ENCODE measurements around the gene CSNK2B.

Gene CSNK2B

GRCh38 chr6:31651602-31652191, 14.2 kb upstream of the CSNK2B start:
- no peak for TF ChIP-seq CTCF (IDR thresholded peaks at IDR 0.05; ENCODE audit: low read depth, low read length, missing control alignments)

GRCh38 chr6:31652925-31653724, 12.8 kb upstream of the CSNK2B start:
- in situ Hi-C loops (cut with HindIII; ENCODE audit: low pct_ligation_motif_present, low sequenced_read_pairs), result no loop called here
- H3K27me3 ChIP-seq (replicated peaks), result no peaks in the 10 kb centered on the region
- no peak for TF ChIP-seq CTCF (IDR thresholded peaks at IDR 0.05; ENCODE audit: low read depth, low read length, missing control alignments)
- peak overlapping the region; percentile 87 for H3K4me3 ChIP-seq (ENCODE audit: low read depth, low read length)
- DNase-seq, result no peak
- peak overlapping the region; percentile 98 for H3K27ac ChIP-seq
- H3K36me3 ChIP-seq (replicated peaks), result peaks cover 18% of the 10 kb centered on the region

More at GRCh38 chr6:31651602-31652191, 14.2 kb upstream of the CSNK2B start:
- Histone ChIP-seq H3K27me3 (replicated peaks) (no peaks in the 10 kb centered on the region), H3K36me3 (replicated peaks) (peaks cover 28% of the 10 kb centered on the region), H3K4me3 (ENCODE audit: low read depth, low read length) (peak overlapping the region; percentile 87), H3K27ac (peak overlapping the region; percentile 98)
- in situ Hi-C loops (cut with HindIII; ENCODE audit: low pct_ligation_motif_present, low sequenced_read_pairs), result no loop called here
- peak; percentile 79 for DNase-seq

- in situ Hi-C loops (cut with HindIII; ENCODE audit: low pct_ligation_motif_present, low sequenced_read_pairs), result no loop called here
- H3K27me3 ChIP-seq (replicated peaks), result no peaks in the 10 kb centered on the region
- peaks cover 2% of the 10 kb centered on the region for H3K36me3 ChIP-seq (replicated peaks)
- no peak for TF ChIP-seq CTCF (IDR thresholded peaks at IDR 0.05; ENCODE audit: low read depth, low read length, missing control alignments)
- no peak overlapping the region for H3K27ac ChIP-seq
- no peak for DNase-seq
- H3K4me3 ChIP-seq (ENCODE audit: low read depth, low read length), result no peak overlapping the region
Measured at GRCh38 chr6:31654574-31655348, 11.1 kb upstream of the CSNK2B start.

- peaks cover 2% of the 10 kb centered on the region for H3K36me3 ChIP-seq (replicated peaks)
- in situ Hi-C loops (cut with HindIII; ENCODE audit: low pct_ligation_motif_present, low sequenced_read_pairs), result no loop called here
- H3K4me3 ChIP-seq (ENCODE audit: low read depth, low read length), result no peak within 1 kb of the TSS
- DNase-seq, result no peak
- H3K27me3 ChIP-seq (replicated peaks), result no peaks in the 10 kb centered on the region
- TF ChIP-seq CTCF (IDR thresholded peaks at IDR 0.05; ENCODE audit: low read depth, low read length, missing control alignments), result no peak
- no peak within 1 kb of the TSS for H3K27ac ChIP-seq
Measured at GRCh38 chr6:31655349-31656237, 10.3 kb upstream of the CSNK2B start, which contains the start of gene APOM. TSS of gene APOM (plus strand) at chr6:31655894. CDS start at chr6:31655967, 73 bp downstream.

GRCh38 chr6:31657406-31658157, 8.3 kb upstream of the CSNK2B start:
- DNase-seq, result no peak
- no peaks in the 10 kb centered on the region for H3K27me3 ChIP-seq (replicated peaks)
- H3K4me3 ChIP-seq (ENCODE audit: low read depth, low read length), result no peak overlapping the region
- no peak for TF ChIP-seq CTCF (IDR thresholded peaks at IDR 0.05; ENCODE audit: low read depth, low read length, missing control alignments)
- H3K27ac ChIP-seq, result no peak overlapping the region
- in situ Hi-C loops (cut with HindIII; ENCODE audit: low pct_ligation_motif_present, low sequenced_read_pairs), result no loop called here
- H3K36me3 ChIP-seq (replicated peaks), result peaks cover 9% of the 10 kb centered on the region

All from brain microvascular endothelial cell (primary cell).